ENCODE measurements around the gene APPL1. TPM values are rescaled to one million over a fixed set of nuclear protein-coding genes. Genes with fewer than 3 reads are reported as not detected.

APPL1 gene
- total and polyA plus RNA-seq, 9 of the 15 experiments (the other 6 are each of a cell fraction or from before 2014, with no cell fraction given), result 2.8 to 12.3 (median 7.1) TPM

DNA sequence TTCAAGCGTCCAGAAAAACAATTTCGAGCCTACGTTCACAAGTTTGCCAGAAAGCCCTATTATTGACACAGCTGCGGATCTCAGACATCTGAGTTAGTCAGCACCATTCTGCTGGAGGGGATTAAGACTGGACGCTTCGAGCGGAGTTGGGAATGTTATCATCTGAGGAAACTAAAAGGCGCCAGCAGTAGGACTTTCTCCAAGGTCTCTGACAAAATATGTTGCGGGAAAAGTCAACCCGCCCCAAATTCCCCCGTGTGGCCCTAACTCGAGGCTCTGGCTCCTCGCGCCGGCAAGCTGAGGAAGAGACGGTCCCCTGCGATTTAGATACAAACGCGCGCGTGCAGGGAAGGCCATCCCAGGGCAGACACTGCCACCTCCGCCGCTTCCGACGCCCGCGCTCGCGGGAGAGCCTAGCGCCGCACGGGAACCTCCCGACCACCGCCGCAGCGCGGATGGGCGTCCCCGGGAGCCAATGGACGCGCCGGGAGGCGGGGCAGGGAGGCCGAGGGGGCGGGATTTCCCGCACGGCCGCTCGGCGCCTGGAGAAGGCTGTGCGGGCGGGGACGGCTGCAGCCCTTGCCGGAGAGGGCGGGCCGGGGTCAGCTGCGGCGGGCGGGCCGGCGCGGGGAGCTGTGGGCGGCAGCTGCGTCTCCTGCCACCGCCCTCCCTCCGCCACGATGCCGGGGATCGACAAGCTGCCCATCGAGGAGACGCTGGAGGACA, at the start of gene APPL1 (continued):
- TF ChIP-seq, protein P1, sequence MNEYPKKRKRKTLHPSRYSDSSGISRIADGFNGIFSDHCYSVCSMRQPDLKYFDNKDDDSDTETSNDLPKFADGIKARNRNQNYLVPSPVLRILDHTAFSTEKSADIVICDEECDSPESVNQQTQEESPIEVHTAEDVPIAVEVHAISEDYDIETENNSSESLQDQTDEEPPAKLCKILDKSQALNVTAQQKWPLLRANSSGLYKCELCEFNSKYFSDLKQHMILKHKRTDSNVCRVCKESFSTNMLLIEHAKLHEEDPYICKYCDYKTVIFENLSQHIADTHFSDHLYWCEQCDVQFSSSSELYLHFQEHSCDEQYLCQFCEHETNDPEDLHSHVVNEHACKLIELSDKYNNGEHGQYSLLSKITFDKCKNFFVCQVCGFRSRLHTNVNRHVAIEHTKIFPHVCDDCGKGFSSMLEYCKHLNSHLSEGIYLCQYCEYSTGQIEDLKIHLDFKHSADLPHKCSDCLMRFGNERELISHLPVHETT (CRISPR knock-in tag; conservative IDR thresholded peaks at IDR 0.05 in 1 of 2, IDR thresholded peaks at IDR 0.05 in 1 of 2), result peak in 1 of 2 experiments; percentile 62; a peak in 2 of 4 replicates
- TF ChIP-seq CTBP1 (IDR thresholded peaks at IDR 0.05; ENCODE audit: borderline replicate concordance) (peak; percentile 83), SMARCA4 (IDR thresholded peaks at IDR 0.05) (peak; percentile 54; the same call in 1 of the 2 replicates), EP400 (IDR thresholded peaks at IDR 0.05) (no peak; the same call in 1 of the 2 replicates), BHLHE40 (IDR thresholded peaks at IDR 0.05; ENCODE audit: low read length) (0 out of 2 replicates have a peak, but pooled peaks have one; percentile 47), FOS (IDR thresholded peaks at IDR 0.05; ENCODE audit: extremely low read depth, insufficient read length) (peak; percentile 51)

DNA sequence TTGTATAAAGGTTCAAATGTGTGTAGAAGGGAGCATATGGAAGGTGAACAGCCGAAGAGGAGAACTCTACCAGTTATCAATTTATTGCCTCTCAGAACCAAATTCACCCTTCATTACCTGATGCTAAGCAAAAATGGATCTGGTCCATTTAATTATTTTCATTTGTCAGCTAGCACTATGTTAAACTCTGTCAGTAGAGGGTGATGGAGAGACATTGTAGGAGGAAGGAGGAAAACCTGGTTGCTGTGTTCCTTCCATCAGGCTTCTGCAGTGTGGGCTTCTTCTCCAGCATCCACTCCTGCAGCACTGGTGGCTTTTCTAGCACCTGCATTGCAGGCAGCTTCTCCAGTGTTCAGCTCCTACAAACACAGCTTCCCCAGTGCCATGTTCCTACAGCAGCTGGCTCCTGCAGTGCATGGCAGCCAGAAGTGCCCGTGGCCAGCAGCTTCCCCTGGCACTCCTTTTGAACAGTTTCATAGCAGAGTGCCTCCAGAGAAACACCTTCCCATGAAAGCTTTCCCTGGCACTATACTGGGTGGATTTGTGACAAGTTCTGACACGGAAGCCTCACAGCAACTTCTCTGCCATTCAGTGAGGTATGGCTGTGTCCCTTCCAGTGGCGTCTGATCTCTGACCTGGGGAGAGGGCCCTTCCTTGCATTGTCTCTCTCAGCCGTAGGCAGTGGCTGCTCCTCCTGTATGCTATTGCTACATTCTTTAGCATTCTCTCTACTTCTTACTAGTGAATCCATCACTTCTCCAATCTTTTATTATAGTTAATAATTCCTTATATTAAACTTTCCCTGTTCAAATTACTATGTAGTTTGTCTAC, 47.7 kb upstream of the APPL1 start:
- Histone ChIP-seq H3K9me1 (ENCODE audit: control insufficient read depth, insufficient read depth, low read length) (no peaks in the 10 kb centered on the region), H3K4me3 (no peak overlapping the region), H3K4me2 (ENCODE audit: insufficient read depth, low read length) (no peak overlapping the region), H3K79me2 (ENCODE audit: control insufficient read depth, insufficient read depth, low read length) (no peaks in the 10 kb centered on the region), H3K9me3 (replicated peaks; ENCODE audit: control insufficient read depth, insufficient read depth, low read depth, low read length) (no peaks in the 10 kb centered on the region), H3K27me3 (ENCODE audit: control insufficient read depth in 2 of 2, insufficient read depth in 2 of 2, low read length in 2 of 2) (peaks cover 0 to 25% of the 10 kb centered on the region in 2 experiments; a peak in 3 of 5 replicates), H3K36me3 (ENCODE audit: control insufficient read depth, insufficient read depth, low read length) (no peaks in the 10 kb centered on the region), H3K27ac (ENCODE audit: extremely low read depth, low read depth, low read length) (no peak overlapping the region), H3K9ac (ENCODE audit: insufficient read depth in 1 of 2, low read depth in 2 of 2, low read length in 2 of 2) (no peak overlapping the region), H3K4me1 (replicated peaks in 1 of 2; ENCODE audit: control insufficient read depth in 2 of 2, insufficient read depth in 2 of 2, low read length in 2 of 2) (no peaks in the 10 kb centered on the region), H2AFZ (ENCODE audit: low read depth, low read length) (no peak overlapping the region), H4K20me1 (replicated peaks; ENCODE audit: control insufficient read depth, insufficient read depth, low read length) (no peaks in the 10 kb centered on the region)
- WGBS (ENCODE audit: insufficient coverage, low coverage, missing lambda C conversion rate), result 4% methylated on average over 3 of the region's 5 CpGs
- ChIA-PET CTCF (ENCODE audit: low intra/inter-chr PET ratio) (interaction anchor here (0.6 to 0.8 kb wide), 2 partner anchors 43 to 49 kb away, joined by 4 to 5 read pairs; no protein-coding TSS in a partner anchor), POLR2A (interaction anchor here (0.5 to 0.8 kb wide), 3 partner anchors 252 to 530 kb away, joined by 3 read pairs; partner anchors contain the start of gene DENND6A)
- ATAC-seq (peak; percentile 63; the same call in 2 of the 3 replicates), FAIRE-seq (no peak), DNase-seq (ENCODE audit: extremely low read depth in 1 of 4, low spot score in 3 of 4) (peak in 1 of 4 experiments; percentile 23)
- intact Hi-C loops (cut with micrococcal nuclease), result loop anchor here (10.0 kb wide), 1 partner anchor 215 kb away; no protein-coding TSS in a partner anchor
- no TSS peak for BruUV-seq (replicated peaks)
- in situ Hi-C loops (cut with MboI), result no loop called here
- TF ChIP-seq, protein P2, sequence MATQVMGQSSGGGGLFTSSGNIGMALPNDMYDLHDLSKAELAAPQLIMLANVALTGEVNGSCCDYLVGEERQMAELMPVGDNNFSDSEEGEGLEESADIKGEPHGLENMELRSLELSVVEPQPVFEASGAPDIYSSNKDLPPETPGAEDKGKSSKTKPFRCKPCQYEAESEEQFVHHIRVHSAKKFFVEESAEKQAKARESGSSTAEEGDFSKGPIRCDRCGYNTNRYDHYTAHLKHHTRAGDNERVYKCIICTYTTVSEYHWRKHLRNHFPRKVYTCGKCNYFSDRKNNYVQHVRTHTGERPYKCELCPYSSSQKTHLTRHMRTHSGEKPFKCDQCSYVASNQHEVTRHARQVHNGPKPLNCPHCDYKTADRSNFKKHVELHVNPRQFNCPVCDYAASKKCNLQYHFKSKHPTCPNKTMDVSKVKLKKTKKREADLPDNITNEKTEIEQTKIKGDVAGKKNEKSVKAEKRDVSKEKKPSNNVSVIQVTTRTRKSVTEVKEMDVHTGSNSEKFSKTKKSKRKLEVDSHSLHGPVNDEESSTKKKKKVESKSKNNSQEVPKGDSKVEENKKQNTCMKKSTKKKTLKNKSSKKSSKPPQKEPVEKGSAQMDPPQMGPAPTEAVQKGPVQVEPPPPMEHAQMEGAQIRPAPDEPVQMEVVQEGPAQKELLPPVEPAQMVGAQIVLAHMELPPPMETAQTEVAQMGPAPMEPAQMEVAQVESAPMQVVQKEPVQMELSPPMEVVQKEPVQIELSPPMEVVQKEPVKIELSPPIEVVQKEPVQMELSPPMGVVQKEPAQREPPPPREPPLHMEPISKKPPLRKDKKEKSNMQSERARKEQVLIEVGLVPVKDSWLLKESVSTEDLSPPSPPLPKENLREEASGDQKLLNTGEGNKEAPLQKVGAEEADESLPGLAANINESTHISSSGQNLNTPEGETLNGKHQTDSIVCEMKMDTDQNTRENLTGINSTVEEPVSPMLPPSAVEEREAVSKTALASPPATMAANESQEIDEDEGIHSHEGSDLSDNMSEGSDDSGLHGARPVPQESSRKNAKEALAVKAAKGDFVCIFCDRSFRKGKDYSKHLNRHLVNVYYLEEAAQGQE (IDR thresholded peaks at IDR 0.05; ENCODE audit: borderline replicate concordance), result peak; percentile 46; the same call in 1 of the 2 replicates
- TF ChIP-seq, protein P2 (CRISPR knock-in tag; IDR thresholded peaks at IDR 0.05; ENCODE audit: low read depth), result no peak

Data from K562 (cell line).